GM12892 (cell line): ENCODE results near the gene TRIM66.
A peak's percentile ranks its signal among the peaks of the same experiment; 100 is the strongest.

ENCODE experiments used
- DNase-seq: peaks from one replicate; pipeline ENCODE4 v3.0.0; 2011; ENCODE audit not compliant: insufficient read length
- FAIRE-seq: peaks from 2 replicates; lab custom pipeline; 2011; peaks lifted over from hg19 to GRCh38; lab: Jason Lieb, UNC
- POLR2A ChIP-seq: IDR thresholded peaks from 2 replicates; pipeline ENCODE4 v1.6.1; 2011; ENCODE audit warnings: low read depth, low read length, control low read depth
- POLR2AphosphoS5 ChIP-seq: IDR thresholded peaks from 2 replicates; pipeline ENCODE4 v1.6.1; 2011; ENCODE audit warnings: low read depth, low read length, control low read depth
- TAF1 ChIP-seq: IDR thresholded peaks from 2 replicates; pipeline ENCODE4 v1.6.1; 2011; ENCODE audit warnings: low read depth, mild to moderate bottlenecking, control low read depth, low read length, borderline replicate concordance

The TRIM66 gene

DNA sequence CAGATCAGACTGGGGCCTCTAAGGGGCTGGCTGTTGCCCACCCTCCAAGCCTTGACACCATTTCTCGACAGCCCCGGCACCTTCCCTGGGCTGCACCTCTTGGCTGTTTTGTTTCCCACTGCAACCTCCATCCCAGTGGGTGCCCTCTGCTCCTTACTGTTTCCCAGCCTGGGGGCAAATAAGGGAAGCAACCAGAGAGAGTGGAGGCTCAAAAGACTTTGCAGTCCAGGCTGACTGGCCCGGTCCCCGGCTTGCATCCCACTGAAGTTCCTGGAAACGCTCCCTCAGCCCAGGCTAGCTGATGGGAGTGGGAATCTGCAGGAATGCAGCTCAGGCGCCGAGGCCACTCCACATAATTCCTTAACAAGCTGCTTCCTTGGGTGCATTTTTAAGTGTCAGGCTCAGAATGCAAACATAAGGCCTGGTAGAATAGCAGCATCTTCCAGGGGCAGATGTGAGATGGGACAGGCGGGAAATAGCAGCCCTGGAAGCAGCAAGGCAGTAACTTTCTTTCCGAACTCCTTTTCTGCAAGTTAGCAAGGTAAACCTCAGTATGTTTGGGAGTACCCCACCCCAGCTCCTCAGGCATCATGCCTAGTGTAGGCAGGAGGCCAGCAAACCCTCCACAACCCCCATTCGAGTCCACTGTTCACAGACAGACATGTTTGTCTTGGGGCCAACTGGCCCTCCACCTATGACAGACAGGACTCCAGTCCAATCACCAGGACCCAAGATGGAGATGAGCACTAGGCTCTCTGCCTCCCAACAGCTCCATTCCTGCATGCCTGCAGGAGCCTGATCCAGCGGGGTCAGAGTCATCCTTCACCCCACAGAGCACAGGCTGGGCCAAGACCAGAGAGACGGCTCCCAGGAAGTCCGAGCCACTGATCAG, 39.4 kb upstream of the TRIM66 start:
- DNase-seq (no peak), FAIRE-seq (no peak)
- no peak for TF ChIP-seq TAF1
- TF ChIP-seq POLR2AphosphoS5, result no peak
- TF ChIP-seq POLR2A, result no peak

DNA sequence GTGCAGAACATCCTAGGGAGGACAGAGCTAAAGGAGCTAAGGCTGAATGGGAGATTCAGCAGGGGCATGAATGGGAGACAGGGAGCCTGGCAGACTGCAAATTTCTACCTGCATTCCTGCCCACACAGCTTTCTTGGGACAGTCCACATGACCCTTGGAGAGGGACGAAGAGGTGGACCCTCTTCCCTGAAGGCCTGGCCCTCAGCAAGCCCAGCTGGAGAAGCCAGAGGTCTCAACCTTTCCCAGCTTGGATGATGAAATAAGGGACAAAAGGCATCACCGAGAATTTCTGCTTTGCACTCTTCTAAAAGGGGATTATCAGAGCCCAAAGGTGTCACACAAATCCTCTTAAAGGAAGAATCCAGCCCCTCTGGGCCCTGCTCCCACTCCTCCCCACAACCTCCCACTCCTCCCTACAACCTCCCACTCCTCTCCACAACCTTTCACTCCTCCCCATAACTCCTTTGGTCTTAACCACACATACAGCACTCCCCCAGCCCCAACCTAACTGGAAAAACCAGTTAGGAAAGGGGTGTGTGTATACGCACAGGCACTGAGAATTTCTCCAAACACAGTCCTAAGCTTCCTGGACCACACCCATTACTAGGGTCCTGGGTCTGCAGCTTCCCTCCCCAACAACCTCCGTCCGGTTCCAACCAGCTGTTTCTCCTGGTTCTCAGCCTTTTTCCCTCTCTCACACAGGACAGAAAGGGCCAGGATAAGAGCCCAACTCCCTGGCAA, 38.6 kb upstream of the TRIM66 start:
- no peak for DNase-seq

DNA sequence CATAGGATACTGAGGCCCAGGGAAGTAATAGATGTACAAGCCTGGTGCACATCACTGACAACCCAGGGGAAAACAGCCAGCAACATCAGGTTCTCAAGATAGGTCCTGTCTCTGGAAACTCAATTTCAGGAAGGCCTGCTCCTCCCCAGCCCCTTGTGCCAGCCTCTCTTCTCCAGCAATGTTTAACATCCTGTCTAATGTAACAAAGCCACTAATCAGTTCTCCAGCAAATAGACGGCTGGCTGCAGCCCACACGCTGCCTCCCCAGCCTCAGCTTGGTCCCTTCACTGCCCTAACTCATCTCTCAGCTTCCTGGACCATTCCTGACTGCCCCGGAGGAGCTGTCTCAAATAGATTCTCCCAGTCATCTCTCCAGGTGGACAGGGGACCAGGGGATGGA, 37.9 kb upstream of the TRIM66 start:
- DNase-seq (no peak), FAIRE-seq (no peak)
- no peak for TF ChIP-seq POLR2A
- TF ChIP-seq POLR2AphosphoS5, result no peak
- no peak for TF ChIP-seq TAF1

More for the DNA sequence above, 38.6 kb upstream of the TRIM66 start:
- TF ChIP-seq TAF1, result no peak
- TF ChIP-seq POLR2AphosphoS5, result no peak
- TF ChIP-seq POLR2A, result no peak
- FAIRE-seq, result no peak

DNA sequence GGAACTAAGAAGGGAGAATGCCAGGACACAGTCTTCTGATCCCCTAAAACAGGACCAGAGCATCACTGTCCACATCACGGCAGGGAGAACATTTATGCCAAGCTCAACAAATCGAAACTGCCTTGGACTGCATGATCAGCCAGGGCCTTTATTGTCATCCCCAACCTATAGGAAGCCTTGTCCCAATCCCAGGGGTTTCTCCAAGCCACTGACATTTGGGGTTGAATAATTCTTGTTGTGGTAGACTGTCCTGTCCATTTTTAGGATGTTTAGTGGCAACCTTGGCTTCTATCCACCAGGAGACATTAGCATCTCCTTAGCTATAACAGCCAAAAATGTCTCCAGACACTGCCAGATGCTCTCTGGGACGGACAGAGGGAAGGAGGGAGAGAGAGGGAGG, 37.3 kb upstream of the TRIM66 start:
- DNase-seq (no peak), FAIRE-seq (no peak)
- no peak for TF ChIP-seq POLR2A
- TF ChIP-seq TAF1, result no peak
- TF ChIP-seq POLR2AphosphoS5, result no peak

DNA sequence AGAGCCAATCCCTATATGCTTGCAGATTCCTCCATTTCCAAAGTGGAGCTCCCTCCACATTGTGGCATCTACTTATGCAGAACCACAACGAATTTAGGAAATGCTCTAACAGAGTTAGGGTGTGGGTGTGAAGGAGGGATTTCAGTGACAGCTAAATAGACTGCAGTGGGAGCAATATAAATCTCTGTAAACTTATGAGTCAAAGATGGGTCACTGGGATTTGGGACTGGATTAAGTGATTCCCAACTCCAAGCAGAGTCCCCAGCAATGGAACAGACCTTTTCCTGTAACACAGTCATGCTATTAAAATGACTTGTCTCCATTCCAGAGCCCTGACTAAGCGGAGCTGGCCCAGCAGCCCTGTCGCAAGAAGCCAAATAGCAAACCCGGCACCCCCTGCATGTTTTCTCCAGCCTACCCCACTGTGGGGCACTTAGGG, 36.8 kb upstream of the TRIM66 start:
- TF ChIP-seq POLR2AphosphoS5 (no peak), POLR2A (no peak), TAF1 (no peak)
- FAIRE-seq, result no peak
- DNase-seq, result no peak

DNA sequence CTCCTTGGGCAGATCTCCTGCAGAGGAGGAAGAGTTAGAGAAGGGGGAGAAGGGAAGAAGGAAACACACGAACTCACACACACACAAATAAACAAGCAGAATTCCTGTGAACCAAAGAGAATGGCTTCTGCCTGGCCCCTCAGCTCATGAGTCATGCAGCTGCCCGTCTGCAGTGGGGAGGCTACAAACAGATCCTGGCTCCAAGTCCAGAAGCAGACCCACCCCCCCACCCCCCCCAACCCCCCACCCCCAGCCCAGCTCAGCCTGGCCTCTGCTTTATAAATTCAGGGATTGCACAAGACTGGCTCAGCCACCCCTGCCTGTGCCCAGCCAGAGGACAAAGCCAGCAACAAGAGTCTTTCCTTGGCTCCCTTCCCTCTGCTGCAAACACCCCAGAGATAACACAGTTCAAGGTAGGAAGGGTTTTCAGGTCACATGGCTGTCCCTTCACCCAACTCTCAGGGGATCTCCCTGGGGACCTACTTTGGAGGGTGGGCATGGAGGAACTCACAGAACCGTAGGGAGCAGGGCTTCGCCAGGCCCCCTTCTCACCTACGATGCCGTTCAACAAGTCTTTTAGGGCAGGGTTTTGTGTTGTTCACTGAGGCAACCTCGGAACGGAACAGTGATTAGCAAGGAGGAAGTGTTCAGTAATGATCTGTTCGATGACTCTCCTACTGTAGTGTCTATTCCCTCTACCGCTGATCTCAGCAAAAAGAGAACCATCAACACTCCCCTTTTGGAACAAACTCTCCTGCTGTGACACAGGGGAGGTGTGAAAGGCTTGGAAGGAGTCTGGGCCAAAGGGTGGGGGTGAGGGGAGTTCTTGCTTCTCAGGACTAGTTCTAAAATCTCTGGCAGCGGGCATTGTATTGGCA, 35.6 kb upstream of the TRIM66 start:
- FAIRE-seq (no peak), DNase-seq (no peak)
- TF ChIP-seq TAF1 (no peak), POLR2AphosphoS5 (no peak), POLR2A (no peak)

DNA sequence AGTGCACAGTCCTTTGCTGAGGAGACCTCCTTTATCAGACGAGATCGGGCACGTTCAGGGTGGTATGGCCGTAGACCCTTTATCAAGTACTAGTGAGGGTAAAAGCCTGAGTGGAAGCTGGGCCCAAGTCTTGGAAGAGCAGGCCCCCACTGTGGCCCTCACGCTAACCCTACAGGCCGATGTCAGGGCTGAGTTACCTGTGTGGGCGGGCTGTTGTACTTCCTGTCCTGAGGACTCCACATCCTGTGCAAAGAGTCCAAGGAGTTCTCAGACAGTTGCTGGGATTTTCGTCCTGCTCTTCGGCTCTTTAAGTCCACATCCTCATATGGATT, 35.0 kb upstream of the TRIM66 start:
- DNase-seq (no peak), FAIRE-seq (no peak)
- TF ChIP-seq POLR2AphosphoS5, result no peak
- TF ChIP-seq POLR2A, result no peak
- TF ChIP-seq TAF1, result no peak

DNA sequence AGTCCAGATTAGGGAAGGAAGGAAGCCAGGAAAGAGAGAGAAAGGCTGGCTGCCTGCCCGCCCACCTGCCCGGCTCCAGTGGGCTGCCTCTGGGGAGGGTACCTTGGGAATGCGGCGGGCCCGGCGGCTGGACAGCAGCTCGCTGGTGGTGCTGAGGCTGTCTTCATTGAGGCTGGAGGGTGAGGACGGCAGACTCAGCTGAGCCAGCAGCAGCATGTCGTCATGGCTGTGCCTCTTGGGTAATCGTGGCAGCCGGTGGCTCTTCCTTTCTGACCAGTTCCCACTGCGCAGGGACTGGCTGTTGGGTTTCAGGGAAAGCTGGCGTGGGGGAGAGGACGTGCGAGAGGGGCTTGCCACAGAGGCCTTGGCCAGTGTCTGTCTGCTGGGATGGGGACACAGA, 33.0 kb upstream of the TRIM66 start:
- TF ChIP-seq POLR2A (no peak), TAF1 (no peak), POLR2AphosphoS5 (no peak)
- DNase-seq (no peak), FAIRE-seq (no peak)

DNA sequence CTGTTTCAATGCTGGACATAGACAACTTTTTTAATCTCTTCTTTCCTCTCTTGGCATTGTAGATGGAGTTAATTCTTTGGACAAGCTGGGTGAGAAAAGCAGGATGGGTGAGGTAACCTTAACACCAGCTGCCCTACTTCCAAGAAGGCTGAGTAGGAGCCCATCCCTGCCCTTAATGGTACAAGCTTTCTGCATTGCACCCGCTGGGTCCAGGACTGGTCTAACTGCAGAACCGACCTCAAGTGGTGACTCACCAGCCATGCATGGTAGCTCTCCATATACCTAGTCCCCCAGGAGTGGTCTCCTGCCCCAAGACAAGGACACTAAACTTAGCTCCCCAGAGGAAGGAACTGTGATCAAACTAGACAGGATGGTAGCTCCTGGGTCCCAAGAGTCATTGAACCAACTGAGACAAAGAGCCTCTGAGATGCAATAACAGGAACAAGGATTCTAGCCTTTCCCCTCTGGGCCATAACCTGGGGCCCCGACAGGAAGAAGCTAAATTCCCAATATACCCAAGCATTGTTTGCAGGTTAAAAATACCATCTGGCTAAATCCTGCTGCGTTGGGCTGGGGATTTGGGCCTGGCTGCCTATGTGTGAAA, 32.3 kb upstream of the TRIM66 start:
- no peak for TF ChIP-seq POLR2AphosphoS5
- no peak for TF ChIP-seq POLR2A
- TF ChIP-seq TAF1, result no peak
- DNase-seq (no peak), FAIRE-seq (peak; percentile 33)

DNA sequence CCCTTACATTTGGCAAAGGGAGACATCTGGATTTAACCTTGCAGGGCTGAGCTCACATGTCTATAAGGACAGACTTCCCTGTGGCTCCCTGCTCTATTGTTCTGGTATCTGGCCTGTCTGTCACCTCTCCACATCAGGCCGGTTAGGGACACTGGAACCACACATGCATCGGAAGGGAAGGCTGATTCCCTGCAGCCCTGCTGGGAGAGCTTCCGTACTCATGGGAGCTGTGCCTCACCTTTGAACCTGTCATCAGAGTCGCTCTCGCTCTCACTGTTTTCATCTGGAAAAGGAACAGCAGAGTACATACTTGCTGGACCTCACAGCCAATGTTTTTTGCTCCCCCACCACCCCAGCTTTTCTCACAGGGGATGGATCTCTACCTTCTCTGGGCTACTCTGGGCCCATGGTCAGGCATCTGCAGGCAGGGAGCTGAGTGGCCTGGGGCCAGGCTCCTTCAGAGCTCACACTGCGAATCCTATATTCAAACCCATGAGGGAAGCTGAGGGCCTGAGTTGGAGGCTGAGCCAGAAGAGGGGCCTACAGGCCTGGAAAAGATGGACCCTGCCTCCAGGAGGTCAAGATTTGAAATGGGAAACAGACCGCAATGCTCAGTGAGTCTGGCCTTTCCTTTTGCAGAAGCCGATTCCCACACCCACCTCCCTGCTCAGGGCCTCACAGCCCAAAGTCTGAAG, 31.4 kb upstream of the TRIM66 start:
- DNase-seq, result no peak
- no peak for FAIRE-seq
- TF ChIP-seq TAF1 (no peak), POLR2AphosphoS5 (no peak), POLR2A (no peak)

DNA sequence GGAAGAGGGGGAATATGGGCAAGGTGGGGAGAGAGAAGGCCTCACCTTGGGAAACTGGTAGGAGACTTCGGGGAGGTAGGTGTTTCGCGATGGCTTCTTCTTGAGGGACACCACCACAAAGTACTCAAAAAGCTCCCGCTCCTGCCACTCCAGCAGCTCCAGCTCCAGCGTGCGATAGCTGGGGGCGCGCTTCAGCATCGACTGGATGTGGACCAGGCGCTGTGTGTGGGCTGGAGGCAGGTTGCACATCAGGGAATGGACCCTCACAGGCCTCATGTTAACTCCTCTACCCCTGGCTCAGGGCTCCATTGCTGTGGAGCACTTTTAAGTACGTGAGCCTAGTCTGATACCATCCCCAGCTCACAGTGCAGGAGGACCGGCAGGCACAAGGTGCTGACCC, 30.0 kb upstream of the TRIM66 start:
- no peak for FAIRE-seq
- DNase-seq, result no peak
- TF ChIP-seq POLR2A (no peak), TAF1 (no peak), POLR2AphosphoS5 (no peak)
